HL-60/S4 treated with retinoic acid at 250 ng/mL for 4 days and 3 days (cell line): ENCODE measurements around the gene EPHB2.

Experiments
- in situ Hi-C: fragments of 300-500 bp; cut with MboI; formaldehyde crosslinking; loops from 2 replicates; pipeline ENCODE4 v1.7.0; 2022; ENCODE audit warnings: low sequenced_read_pairs

The EPHB2 gene

DNA sequence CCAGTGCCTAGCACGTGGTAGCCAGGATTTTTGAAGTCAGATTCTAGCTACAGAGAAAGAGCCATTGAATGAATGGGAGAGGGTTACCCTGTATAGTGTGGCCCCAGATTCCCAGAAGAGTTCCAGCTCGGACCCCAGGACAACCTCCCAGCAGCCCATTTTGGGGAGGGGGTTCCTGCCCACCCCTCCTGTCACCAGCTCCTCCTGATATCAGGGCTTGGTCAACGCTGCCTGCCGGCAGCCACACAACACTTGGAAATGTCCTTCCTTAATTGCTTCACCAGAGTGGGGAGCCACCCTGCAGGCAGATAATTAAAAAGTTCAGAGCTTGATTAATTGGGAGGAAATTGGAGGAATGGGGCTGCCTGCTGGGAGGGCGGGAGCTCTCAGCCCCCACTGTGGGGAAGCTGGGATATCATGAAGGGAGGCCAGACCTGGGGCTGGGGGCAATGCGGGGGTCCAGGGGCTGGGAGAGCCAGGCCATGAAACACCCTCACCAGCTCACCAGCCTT, 141.6 kb downstream of the EPHB2 start:
- in situ Hi-C loops, result no loop called here

DNA sequence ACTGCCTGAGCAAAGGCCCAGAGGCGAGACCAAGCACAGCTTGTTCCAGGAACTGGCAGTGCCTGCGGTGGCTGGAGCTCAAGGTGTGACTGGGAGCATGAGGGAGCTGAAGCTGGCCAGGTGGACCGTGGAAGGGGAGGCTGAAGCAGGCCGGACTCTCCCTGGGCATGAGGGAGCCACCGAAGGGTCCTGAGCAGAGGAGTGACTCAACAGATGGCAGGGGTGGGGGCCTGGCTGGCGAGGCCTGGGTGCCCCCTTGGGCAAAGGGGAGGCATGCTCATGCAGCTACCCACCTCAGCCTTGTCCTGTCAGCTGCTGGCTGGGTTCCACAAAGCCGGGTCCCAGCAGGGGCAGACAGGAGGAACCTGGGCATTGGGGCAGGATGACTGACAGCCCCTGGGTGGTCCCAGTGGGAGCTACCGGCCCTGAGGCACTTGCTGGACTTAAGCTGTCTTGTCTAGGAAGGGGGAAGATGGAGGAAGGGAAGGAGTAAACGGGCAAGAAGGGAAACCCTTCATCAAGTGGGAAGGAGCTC, 143.1 kb downstream of the EPHB2 start:
- in situ Hi-C loops, result no loop called here

DNA sequence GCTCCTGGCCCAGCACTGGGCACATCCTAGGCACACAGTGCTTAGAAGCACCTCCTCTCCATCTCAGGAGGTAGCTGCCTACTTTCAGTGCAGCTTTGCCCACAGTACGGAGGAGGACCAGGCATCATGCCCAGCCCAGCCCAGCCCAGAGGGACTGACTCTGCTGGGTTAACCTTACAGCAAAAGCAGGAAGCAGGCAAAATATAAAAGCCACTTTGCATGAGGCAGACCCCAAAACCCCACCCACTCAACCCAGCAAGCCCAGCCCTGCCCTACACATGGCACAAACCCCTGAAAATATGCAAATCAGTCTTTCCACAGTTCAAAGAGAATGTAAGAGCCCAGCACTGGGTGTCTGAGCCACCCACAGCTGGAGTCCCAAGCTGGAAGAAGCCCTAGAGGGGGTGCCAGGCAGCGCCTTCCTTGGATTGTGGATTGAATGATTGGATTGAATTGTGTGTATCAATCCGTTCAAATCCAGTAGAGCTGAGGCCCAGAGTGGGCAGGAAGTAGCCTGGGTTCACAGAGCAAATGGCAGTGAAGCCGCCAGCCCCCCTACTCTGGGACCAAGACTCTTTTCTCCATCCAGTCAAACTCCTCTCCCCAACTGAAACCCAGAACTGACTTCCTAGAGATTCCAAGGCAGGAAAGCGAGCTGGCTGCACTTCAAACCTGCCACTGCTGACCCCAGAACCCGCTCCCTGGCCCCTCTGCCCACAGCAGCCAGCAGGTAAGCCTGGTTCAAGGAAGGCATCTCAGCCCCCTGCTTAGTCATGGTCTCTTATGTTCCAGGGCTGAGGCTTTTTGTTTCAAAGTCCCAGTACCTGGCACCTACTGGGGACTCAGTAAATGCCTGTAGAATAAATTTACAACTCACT, 144.3 kb downstream of the EPHB2 start:
- in situ Hi-C loops, result no loop called here

DNA sequence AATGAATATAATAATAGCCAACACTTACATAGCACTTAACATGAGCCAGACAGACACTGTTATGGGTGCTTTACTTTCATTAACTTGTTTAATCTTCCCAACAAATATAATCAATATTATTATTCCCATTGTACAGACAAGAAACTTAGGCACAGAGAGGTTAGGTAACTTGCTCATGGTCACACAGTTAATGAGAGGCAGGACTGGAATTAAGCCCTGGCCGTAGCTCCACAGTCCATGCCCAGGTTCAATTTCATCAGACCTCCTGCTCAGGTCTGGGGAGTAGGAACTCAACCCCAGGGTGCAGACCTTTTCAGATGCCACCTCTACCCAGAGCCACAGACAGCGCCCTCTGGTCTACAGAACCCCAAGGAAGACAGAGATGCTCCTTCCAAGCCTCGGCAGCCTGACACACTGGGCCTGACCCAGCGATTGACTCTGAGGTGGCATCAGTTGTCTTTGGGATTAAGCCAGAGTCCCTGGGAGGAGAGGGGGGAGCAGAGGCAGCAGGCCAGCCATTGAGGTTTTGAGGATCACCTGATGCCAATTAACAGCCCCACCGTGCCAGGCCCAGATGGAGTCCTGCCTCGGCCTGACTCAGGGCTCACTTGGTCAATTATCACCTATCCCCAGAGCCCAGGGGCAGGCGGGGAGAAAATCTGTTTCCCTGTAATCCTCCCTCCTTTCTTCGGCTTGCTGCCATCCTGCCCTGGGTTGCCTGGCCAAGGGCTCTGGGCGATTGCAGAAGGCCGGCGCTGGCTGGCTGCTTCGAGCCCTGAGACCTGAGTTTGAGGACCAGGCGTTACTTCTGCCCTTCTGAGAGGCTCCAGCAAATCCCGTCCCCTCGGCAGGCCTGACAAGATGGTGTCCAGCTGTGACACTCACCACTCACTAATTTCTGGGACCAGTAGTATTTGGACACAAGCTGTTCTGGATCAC, 145.3 kb downstream of the EPHB2 start:
- in situ Hi-C loops, result no loop called here

DNA sequence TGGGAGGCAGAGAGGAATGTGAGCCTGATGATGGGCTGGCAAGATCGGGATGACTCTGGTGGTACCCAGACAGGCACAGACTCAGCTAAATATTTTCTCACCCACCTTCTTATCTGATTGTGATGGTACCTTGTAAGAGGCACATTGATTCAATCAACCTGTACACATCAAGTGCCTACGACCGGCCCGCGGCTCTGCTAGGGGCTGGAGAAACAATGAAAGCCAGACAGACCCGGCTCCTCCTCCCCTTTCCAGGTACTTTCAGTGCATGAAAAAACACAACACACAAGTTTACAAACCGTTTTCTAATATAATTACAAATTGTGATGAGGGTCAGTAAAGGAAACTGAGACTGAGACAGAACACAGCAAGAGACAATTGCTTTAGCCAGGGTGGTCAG, 147.0 kb downstream of the EPHB2 start:
- in situ Hi-C loops, result no loop called here

DNA sequence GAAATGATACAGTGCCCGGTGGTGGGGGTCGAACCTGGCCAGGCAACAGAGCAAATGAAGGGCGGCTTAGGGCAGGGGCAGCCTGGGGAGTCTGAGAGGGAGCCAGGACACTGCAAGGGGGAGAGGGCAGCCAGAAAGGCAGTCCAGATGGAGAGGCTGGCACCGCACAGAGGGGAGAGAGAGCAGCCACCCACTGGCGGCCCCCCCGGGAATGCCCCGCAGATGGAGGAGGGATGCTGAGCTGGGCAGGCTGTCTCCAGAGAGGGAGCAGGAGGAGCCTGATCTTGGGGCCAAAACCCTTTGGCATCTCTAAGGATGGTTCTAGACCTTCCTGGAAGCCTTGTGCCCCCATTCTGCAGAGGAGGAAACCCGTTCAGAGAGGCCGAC, 149.8 kb downstream of the EPHB2 start:
- in situ Hi-C loops, result no loop called here

DNA sequence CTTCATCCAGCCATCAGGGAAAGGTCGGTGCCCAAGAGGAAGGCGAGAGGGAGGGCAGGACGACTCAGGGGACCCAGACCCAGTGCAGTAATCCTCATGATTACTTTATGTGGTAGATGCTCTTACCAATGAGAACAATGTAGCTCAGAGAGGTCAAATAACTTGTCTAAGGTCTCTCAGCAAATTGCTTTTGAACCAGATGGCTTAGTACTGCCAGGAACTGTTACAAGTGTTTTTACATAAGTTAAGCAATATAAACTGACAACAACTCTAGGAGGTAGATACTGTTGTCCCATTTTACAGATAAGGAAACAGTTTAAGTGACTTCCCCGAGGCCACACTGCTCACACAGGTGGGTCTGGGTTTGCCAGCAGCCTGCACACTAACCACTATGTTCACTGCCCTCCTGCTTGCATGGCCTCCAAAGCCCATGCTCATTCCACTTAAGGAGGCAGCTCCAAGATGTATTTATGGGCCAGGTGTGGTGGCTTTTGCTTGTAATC, 150.3 kb downstream of the EPHB2 start:
- in situ Hi-C loops, result no loop called here

DNA sequence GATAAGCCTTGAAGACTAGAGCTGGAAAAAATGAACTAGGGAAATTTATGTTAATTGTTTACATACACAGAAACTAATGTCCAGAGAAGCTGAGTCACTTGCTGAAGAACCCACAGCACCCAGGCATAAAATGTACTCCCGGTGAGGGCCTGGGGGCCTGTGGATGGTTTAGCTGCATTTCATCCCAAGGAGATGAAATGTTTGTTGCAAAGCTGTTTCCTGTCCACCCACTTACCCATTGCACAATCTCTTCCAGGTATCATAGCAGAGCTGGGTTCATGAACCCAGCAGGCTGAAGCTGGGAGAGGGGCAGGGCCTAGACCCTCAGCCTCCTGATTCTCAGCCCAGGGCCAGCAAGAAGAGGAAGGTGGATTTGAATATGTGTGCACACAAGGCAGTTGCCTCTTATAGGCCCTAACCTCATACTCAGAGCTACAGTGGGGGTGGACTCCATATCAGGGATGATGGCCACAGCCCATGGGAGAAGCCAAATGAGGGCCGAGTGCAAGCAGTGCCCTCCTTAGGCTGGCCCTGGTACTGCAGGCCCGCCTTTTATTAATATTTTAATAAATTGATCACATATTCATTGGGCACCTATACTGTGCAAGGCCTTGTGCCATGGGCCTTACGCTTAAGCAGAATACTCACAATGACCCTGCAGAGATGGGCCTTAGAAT, 151.3 kb downstream of the EPHB2 start:
- in situ Hi-C loops, result no loop called here

DNA sequence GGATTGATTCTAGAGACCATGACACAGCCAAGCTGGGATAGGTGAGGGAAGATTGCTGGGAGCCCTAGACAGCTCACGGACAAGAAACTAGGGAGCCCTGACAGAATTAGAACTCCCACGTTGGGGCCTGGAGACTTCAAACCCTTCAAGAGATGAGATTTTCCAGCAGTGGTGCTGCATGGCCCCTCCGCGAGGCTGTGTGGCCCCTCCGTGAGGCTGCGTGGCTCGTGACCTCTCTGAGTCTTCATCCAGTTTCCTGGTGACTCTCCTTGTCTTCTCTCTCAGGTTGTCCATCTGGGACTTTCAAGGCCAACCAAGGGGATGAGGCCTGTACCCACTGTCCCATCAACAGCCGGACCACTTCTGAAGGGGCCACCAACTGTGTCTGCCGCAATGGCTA, 152.1 kb downstream of the EPHB2 start:
- in situ Hi-C loops, result no loop called here

DNA sequence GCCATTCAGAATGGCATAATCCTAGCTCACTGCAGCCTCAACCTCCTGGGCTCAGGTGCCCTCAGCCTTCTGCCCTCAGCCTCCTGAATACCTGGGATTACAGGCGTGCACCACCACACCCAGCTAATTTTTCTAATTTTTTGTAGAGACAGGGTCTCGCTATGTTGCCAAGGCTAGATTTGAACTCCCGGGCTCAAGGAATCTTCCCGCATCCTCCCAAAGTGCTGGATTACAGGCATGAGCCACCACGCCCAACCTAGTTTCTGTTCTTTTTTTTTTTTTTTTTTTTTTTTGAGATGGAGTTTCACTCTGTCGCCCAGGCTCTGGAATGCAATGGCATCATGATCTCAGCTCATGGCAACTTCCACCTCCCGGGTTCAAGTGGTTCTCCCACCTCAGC, 153.1 kb downstream of the EPHB2 start:
- in situ Hi-C loops, result no loop called here

DNA sequence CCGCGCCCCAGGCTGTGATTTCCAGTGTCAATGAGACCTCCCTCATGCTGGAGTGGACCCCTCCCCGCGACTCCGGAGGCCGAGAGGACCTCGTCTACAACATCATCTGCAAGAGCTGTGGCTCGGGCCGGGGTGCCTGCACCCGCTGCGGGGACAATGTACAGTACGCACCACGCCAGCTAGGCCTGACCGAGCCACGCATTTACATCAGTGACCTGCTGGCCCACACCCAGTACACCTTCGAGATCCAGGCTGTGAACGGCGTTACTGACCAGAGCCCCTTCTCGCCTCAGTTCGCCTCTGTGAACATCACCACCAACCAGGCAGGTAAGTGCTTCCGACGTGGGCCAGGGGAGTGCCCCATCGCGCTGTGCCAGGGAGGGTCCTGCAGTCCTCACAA, 154.2 kb downstream of the EPHB2 start:
- in situ Hi-C loops, result no loop called here

DNA sequence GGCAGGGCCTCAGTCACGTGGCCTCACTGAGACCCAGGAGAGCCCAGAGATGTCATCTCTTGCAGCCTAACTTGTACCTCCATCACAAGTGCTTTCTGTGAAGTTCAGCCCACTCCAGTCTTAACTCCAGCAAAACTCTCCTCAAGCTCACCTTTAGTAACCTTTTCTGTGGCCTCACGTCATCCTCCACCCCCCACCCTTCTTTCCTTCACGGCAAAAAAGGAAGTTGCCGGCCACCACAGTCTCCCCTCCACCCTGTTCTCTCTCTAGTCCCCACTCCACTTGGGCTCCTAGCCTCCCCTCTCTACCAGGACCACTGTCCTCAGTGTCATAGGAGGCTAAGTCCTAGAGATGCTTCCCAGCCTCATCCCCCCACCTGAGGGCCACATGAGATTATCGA, 155.1 kb downstream of the EPHB2 start:
- in situ Hi-C loops, result no loop called here

DNA sequence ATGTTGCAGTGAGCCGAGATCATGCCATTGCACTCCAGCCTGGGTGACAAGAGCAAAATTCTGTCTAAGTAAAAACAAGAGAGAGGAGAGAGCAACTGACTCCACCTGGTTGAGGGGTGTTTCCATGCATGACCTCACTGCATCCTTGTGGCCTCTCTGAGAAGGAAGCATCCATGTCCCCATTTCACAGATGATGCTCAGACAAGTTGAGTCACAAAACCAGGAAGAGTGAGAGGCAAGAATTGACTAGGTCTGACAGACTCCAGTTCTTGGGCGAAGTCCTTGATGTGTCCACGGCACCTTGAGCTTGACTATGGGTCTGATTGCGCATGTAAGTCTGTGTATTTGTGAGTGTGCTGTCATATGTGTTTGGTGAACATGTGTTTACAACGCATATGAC, 156.2 kb downstream of the EPHB2 start:
- in situ Hi-C loops, result no loop called here

DNA sequence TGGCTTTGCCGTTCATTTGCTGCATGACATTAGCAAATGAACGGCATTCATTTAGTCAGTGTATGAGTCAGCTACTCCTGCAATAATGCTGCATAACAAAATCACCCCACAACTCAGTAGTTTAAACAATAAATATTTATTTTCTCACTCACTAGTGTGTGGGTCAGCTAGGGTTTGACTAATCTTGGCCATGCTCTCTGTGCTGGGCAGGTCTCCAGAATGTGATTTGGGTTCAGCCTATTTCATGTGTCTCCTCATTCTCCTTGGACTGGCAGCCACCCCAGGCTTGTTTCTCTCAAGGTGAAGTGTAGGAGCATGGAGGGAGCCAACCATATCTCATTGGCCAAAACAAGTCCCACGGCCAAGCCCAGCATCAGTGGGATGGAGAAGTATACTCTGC, 157.7 kb downstream of the EPHB2 start:
- in situ Hi-C loops, result no loop called here

DNA sequence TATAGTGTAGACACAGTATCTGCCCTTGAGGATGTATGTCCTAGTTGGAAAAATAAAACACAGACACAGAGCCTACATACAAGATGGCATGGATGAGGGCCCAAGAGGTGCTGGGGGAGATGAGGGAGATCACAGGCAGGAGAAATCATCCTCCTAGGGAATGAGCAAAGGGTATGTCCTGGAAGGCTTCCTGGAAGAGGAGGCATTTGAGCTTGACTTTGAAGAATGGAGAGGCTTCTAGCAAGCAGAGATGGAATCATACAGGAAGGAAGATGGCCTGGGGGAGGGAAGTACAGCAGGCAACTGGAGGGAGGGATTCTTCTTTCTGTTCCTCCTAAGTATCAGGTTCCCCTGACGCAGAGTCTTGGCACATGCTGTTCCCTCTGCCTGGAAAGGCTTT, 158.7 kb downstream of the EPHB2 start:
- in situ Hi-C loops, result no loop called here

DNA sequence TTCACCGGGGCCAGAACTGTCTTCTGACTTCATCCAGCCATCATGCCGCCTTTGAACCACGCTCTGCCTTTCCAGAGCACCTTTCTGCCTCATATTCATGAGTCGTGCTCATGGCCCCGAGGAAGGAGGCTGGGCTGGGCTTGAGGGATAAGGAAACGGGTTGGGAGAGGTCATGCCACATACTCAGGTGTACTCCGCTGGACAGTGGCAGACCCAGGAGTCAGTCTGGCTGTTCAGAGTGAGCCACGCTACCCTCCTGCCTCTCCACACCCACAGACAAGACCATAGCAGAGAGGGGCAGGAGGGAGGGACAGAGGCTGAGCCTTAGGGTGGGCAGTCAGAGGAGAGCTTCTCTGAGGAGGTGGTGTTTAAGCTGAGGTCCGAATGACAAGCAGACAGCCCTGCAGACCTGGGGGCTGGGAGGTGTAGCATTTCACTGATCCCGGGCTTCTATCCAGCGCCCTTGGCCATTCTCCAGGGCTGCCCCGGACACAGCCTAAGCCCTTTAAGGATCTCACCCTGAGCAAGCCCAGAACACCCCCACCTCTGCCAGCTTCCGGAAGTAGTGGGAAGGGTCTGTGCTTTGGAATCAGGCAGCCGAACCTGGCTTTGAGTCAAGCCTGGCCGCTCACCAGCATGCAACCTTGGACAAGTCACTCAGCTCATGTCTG, 159.7 kb downstream of the EPHB2 start:
- in situ Hi-C loops, result no loop called here

DNA sequence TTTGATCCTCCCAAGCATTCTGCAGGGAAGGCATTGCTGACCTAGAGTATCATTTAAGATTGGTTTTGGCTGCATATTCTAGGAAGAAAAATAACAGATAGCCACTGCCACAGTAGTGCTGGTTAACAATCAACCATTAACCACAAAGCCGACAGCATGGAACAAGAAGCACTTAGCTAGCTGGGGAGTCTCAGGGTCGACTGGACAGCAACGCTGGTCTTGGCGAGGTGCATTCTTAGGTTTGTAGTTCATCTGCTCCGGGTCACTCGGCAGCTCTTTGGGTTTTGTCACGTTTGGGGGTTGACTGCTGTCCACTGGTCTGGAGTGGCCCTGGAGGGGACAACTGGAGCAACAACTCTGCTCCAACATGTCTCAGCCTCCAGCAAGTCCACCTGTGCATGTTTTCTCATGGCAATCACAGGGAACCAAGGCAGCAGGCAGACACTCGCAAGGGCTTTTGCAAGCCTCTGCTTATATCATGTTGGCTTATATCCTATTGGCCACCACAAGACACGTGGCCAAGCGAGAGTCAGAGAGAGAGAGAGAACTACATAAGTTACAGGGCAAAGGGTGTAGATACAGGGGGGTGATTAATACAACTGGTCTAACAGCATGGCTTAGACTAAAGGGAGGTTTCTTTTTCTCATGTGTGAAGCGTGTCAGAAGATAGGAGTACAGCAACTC, 162.5 kb downstream of the EPHB2 start:
- in situ Hi-C loops, result no loop called here

DNA sequence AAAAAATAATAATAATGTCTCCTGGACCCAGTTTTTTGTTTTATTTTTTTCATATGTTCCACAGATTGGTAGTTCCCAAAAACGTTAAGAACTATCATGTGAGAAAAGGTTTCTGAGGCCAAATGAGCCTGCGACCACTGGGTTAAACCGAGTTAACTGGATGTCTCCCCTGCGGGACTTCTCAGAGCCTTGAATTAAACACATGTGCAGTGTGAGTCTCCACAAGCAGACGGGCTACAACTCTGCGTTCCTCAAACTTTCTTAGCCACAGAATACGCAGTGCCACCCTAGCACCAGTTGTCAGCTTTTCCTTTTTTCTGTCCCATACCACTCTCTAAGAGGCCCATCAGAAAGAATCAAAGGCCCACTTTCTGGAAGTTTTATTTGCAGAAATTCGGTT, 164.1 kb downstream of the EPHB2 start:
- in situ Hi-C loops, result no loop called here

DNA sequence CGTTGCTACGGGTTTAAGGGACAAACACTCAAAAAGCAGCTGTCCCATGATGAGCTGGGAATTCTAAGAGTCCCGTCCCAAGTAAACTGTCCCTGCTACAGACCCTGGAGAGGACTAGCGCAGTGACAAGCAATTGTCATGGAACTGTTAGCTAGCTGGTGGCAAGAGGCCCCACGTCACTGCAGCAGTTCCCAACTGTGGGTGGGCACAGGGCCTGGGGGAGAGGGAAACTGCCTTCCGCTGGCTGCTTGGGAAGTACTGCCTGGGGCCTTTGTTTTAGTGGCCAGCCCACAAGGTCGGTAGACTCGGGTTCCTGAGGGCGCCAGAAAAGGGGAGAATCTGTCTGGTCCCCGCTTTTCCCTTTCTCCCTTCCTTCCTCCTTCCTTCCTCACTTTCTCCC, 164.6 kb downstream of the EPHB2 start:
- in situ Hi-C loops, result no loop called here

DNA sequence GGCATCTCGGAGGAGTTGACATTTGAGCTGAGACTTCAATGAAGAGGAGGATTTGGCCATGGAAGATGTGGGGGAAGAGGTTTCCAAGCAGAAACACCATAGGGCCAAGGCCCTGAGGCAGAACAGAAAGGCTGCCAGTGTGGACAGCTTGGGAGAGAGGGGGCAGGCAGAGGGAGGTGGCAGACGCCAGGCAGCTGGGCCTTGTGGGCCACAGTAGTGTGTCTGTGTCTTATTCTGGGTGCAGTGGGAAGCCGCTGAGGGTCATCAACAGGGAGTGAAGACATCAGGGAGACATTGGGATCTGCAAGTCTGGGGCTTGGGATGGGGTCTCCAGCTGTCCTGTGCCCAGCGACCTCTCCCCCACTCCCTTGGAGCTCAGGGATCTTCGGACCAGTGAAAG, 165.2 kb downstream of the EPHB2 start:
- in situ Hi-C loops, result no loop called here
